Choroid plexus epithelial cell (primary cell): ENCODE measurements around the gene MYLIP.

Experiments used
- DNase-seq: peaks from one replicate; pipeline ENCODE4 v3.0.0-alpha.2; 2010; ENCODE audit warnings: low read depth
- H3K4me3 ChIP-seq: 2 replicates; pipeline ENCODE4 v1.5.1; 2011; ENCODE audit warnings: low read depth, mild to moderate bottlenecking, control low read depth, low read length, moderate library complexity
- CTCF ChIP-seq: conservative IDR thresholded peaks from 2 replicates; pipeline ENCODE4 v1.5.1; 2011; ENCODE audit warnings: low read depth, mild to moderate bottlenecking, control low read depth, inconsistent platforms, low read length, moderate library complexity

MYLIP gene

GRCh38 chr6:16148498-16148897, 19.6 kb downstream of the MYLIP start:
- H3K4me3 ChIP-seq: no peak overlapping the region
- no peak for TF ChIP-seq CTCF
- no peak for DNase-seq

GRCh38 chr6:16149305-16149704, 20.4 kb downstream of the MYLIP start:
- no peak for DNase-seq
- no peak for TF ChIP-seq CTCF
- H3K4me3 ChIP-seq: no peak overlapping the region

DNA sequence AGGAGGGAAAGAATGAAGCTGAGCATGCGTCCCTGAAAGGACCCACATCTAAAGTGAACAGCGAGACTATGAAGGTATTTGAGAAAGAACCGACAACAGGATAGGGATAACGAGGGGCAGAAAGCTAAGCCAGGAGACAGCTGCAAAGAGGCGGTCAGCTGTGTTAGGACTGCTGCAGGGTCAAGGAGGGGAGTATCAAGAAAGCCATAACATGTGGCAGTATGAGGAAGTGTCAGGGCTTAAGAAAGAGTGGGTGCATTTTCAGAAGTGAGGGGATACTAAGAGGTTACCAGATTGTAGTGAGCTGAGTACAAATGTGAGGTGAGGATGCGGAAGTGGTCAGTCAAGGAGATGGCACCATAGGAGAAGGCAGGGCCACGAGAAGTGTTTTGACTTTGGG, 21.2 kb downstream of the MYLIP start:
- H3K4me3 ChIP-seq: no peak overlapping the region
- no peak for TF ChIP-seq CTCF
- DNase-seq: no peak

- no peak for TF ChIP-seq CTCF
- no peak for DNase-seq
- H3K4me3 ChIP-seq: no peak overlapping the region
Measured at GRCh38 chr6:16153211-16153820, 24.4 kb downstream of the MYLIP start.

- TF ChIP-seq CTCF: no peak
- no peak overlapping the region for H3K4me3 ChIP-seq
- DNase-seq: peak; percentile 81
Measured at GRCh38 chr6:16154904-16155303, 26.0 kb downstream of the MYLIP start.

DNA sequence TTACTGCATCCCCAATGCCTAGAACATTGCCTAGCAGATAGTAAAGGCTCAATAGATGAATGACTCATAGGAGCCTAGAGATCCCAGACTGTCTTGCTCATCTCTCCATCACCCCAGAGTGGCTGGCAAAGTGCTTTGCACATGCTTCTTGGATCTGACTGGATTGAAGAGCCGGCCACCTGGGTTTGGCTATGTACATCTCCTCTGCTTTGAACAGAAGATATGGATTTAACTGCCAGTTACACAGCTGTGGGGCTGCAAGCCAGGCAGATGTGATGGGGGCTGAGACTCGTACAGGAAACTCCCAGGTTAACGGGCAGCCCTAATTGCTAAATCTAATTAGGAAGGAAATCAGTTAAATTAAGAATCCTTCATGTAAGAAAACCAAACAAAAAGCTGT, 28.6 kb downstream of the MYLIP start:
- TF ChIP-seq CTCF: no peak
- no peak for DNase-seq
- no peak overlapping the region for H3K4me3 ChIP-seq

DNA sequence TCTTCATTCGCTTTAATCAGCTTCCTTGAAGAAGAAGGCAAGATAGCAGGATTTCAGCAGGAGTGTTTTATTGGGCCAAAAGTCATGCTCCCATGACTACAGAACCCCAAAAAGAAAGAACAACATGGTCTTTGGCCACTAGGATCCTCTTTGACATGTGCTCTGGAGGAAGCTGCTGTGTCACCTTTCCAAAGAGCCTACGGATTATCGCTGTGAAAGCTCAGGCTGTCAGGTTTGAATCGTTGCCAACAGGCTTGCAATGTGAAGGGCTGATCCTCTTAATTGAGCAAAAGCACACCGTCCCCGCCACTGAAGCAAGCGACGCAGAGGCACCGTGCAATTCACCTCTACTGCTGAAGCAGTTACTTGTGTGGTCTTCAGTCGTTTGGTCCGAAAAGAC, 29.0 kb downstream of the MYLIP start:
- no peak for TF ChIP-seq CTCF
- no peak for DNase-seq
- H3K4me3 ChIP-seq: no peak overlapping the region
